Measurements from ENCODE around the gene MICAL3. TPM values are rescaled to one million over a fixed set of nuclear protein-coding genes. Genes with fewer than 3 reads are reported as not detected.
A peak's percentile ranks its signal among the peaks of the same experiment; 100 is the strongest.

Gene MICAL3
- total and polyA plus RNA-seq, 2 of the 8 experiments (the other 6 are each of a cell fraction or from before 2014, with no cell fraction given), result 8.3 to 41.8 TPM

DNA sequence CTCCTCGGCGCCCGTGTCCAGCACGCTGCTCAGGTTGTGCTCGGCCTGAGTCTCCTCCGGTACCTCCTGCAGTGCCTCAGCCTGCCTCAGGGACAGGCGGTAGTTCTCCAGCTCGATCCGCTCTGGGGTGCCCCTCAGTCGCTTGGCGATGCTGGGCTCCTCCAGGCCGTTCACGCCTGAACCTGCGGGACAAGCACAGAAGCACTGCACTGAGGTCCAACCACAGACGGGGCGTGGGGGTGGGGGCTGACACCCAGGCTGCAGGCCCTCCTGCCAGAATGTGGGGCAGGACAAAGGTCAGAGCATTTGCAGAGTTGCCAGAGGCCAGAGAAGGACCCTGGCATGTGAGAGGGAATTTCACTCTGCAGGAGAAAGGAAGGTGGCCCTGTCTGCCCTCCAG, 182.5 kb downstream of the MICAL3 start:
- H3K79me1 ChIP-seq (ENCODE audit: low read depth, low read length), result no peaks in the 10 kb centered on the region
- H4K8ac ChIP-seq (ENCODE audit: extremely low read depth, insufficient read depth, low read length), result peak overlapping the region; percentile 38; the same call in 1 of the 2 replicates
- H3K14ac ChIP-seq (ENCODE audit: insufficient read length), result no peak overlapping the region
- H3K4me1 ChIP-seq (replicated peaks in 1 of 4; ENCODE audit: control insufficient read depth in 3 of 4, insufficient read depth in 4 of 4, low read length in 3 of 4), result no peaks in the 10 kb centered on the region; a peak in 1 of 7 replicates
- H2BK15ac ChIP-seq (ENCODE audit: low read length), result no peak overlapping the region
- H3K4ac ChIP-seq (replicated peaks; ENCODE audit: insufficient read length, low read depth, low read length), result no peak overlapping the region
- H3K18ac ChIP-seq (ENCODE audit: extremely low read depth, low read length), result no peak overlapping the region
- no peak overlapping the region for H3K23ac ChIP-seq (ENCODE audit: insufficient read length)
- CTCF ChIA-PET (ENCODE audit: partially characterized antibody), result interaction anchor here (1.3 kb wide), 1 partner anchor 12 kb away, joined by 4 read pairs; no protein-coding TSS in a partner anchor
- H2AFZ ChIP-seq (ENCODE audit: low read length), result no peak overlapping the region
- H3K9ac ChIP-seq (replicated peaks in 1 of 4; ENCODE audit: extremely low read depth in 1 of 4, low read depth in 3 of 4, low read length in 3 of 4), result no peak overlapping the region
- H3K23me2 ChIP-seq (ENCODE audit: low read depth, low read length), result no peaks in the 10 kb centered on the region
- H2BK20ac ChIP-seq (ENCODE audit: low read length), result no peak overlapping the region
- no peaks in the 10 kb centered on the region for H4K20me1 ChIP-seq (replicated peaks in 1 of 2; ENCODE audit: control insufficient read depth in 1 of 2, insufficient read depth in 2 of 2, low read length in 2 of 2)
- FAIRE-seq, result no peak
- no peak for DNase-seq (ENCODE audit: low read depth in 1 of 2, low spot score in 2 of 2)
- no peaks in the 10 kb centered on the region for H3K27me3 ChIP-seq (replicated peaks in 1 of 4; ENCODE audit: control insufficient read depth in 3 of 4, extremely low read depth in 1 of 4, insufficient read depth in 3 of 4, low read length in 3 of 4)
- no peak overlapping the region for H3K4me3 ChIP-seq (ENCODE audit: extremely low read depth in 1 of 4, insufficient read depth in 2 of 4, low read depth in 3 of 4, low read length in 4 of 4)
- H2BK120ac ChIP-seq (replicated peaks; ENCODE audit: low read depth, low read length), result no peak overlapping the region
- WGBS, 2 experiments (ENCODE audit: extremely low coverage in 1 of 2, insufficient coverage in 1 of 2, insufficient read length in 1 of 2, insufficient replicate concordance in 2 of 2, low coverage in 1 of 2, low lambda C conversion rate in 2 of 2, missing lambda C conversion rate in 1 of 2), result 87% methylated on average over 16 of the region's 16 CpGs; no CpG with 5 or more reads in 1 of the 2 experiments
- H2BK5ac ChIP-seq (ENCODE audit: low read depth, low read length), result no peak overlapping the region
- H3K9me3 ChIP-seq (ENCODE audit: insufficient read depth in 2 of 2, low read depth in 1 of 2, low read length in 1 of 2), result no peaks in the 10 kb centered on the region
- H3K79me2 ChIP-seq (ENCODE audit: control insufficient read depth in 1 of 2, insufficient read depth in 2 of 2, low read length in 2 of 2), result no peaks in the 10 kb centered on the region
- H4K5ac ChIP-seq (ENCODE audit: insufficient read length, low read depth, low read length), result no peak overlapping the region
- H3K27ac ChIP-seq (ENCODE audit: low read depth, low read length), result no peak overlapping the region
- H3K4me2 ChIP-seq (ENCODE audit: insufficient read depth in 1 of 2, low read depth in 2 of 2, low read length in 2 of 2), result no peak overlapping the region
- H2AK5ac ChIP-seq (ENCODE audit: low read depth, low read length), result no peak overlapping the region
- H4K91ac ChIP-seq (replicated peaks; ENCODE audit: insufficient read length, low read length), result no peak overlapping the region
- H2BK12ac ChIP-seq (ENCODE audit: low read depth, low read length), result no peak overlapping the region
- H3K56ac ChIP-seq (replicated peaks; ENCODE audit: insufficient read length, low read depth, low read length), result no peak overlapping the region
- peaks cover 0 to 2% (median 0%) of the 10 kb centered on the region in 4 experiments; a peak in 2 of 8 replicates for H3K36me3 ChIP-seq (ENCODE audit: control insufficient read depth in 2 of 4, insufficient read depth in 4 of 4, low read length in 3 of 4)
- POLR2A ChIA-PET (ENCODE audit: partially characterized antibody), result no interaction called here
- TF ChIP-seq, protein P1, sequence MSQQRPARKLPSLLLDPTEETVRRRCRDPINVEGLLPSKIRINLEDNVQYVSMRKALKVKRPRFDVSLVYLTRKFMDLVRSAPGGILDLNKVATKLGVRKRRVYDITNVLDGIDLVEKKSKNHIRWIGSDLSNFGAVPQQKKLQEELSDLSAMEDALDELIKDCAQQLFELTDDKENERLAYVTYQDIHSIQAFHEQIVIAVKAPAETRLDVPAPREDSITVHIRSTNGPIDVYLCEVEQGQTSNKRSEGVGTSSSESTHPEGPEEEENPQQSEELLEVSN (IDR thresholded peaks at IDR 0.05), result no peak
- TF ChIP-seq SIRT6 (IDR thresholded peaks at IDR 0.05; ENCODE audit: low read length) (no peak), TEAD4 (IDR thresholded peaks at IDR 0.05; ENCODE audit: low read depth, low read length) (no peak), FOSL1 (IDR thresholded peaks at IDR 0.05; ENCODE audit: insufficient read depth, low read depth, low read length) (no peak), CBX5 (IDR thresholded peaks at IDR 0.05; ENCODE audit: low read depth, low read length) (no peak), EGR1 (IDR thresholded peaks at IDR 0.05; ENCODE audit: borderline replicate concordance, low read depth, low read length) (no peak), NANOG (IDR thresholded peaks at IDR 0.05; ENCODE audit: insufficient read depth, low read depth, low read length, poor library complexity, severe bottlenecking) (no peak), NRF1 (IDR thresholded peaks at IDR 0.05; ENCODE audit: low read depth, low read length) (no peak), CREB1 (IDR thresholded peaks at IDR 0.05) (no peak), GABPA (IDR thresholded peaks at IDR 0.05; ENCODE audit: borderline replicate concordance, insufficient read depth, low read length) (no peak), MAFK (IDR thresholded peaks at IDR 0.05; ENCODE audit: low read depth, low read length) (no peak), RFX5 (IDR thresholded peaks at IDR 0.05; ENCODE audit: borderline replicate concordance, low read depth, low read length) (no peak), SAP30 (IDR thresholded peaks at IDR 0.05; ENCODE audit: insufficient read depth, insufficient replicate concordance, low read length) (no peak), KDM5A (IDR thresholded peaks at IDR 0.05; ENCODE audit: low read length) (no peak), CHD1 (IDR thresholded peaks at IDR 0.05; ENCODE audit: low read depth, low read length) (no peak)
